Activated T-helper 1 cell treated with anti-CD3 and anti-CD28 coated beads, Interleukin-12 subunit alpha, Interleukin-12 subunit beta, Interleukin-2, Interleukin-4 antibody, amounts not matched to agents 30 ng/mL and 10 ng/mL and 1 ng/mL, durations not matched to agents 14 hours and 24 hours and 36 hours (primary cell): Measurements from ENCODE around the gene KRTAP19-4. TPM values are rescaled to one million over a fixed set of nuclear protein-coding genes. Genes with fewer than 3 reads are reported as not detected.
"Not testable (repeated sequence)": the region's sequence is repeated elsewhere in the genome, so short reads cannot be mapped to it uniquely, and the experiment has no call there.

Experiments
- DNase-seq: peaks from one replicate; pipeline ENCODE4 v3.0.0; 2021; ENCODE audit warnings: low spot score
- H3K27ac Mint-ChIP-seq: one replicate; pipeline ENCODE4 v1.8.0; 2021; ENCODE audit warnings: mild to moderate bottlenecking, mixed read lengths
- H3K27me3 Mint-ChIP-seq: one replicate; pipeline ENCODE4 v1.8.0; 2022; ENCODE audit warnings: mild to moderate bottlenecking, moderate library complexity, mixed read lengths; ENCODE audit not compliant: insufficient read depth
- H3K36me3 Mint-ChIP-seq: one replicate; pipeline ENCODE4 v1.8.0; 2021; ENCODE audit warnings: low read depth, mixed read lengths
- H3K4me1 Mint-ChIP-seq: one replicate; pipeline ENCODE4 v1.8.0; 2021; ENCODE audit warnings: low read depth, mixed read lengths
- H3K4me3 Mint-ChIP-seq: one replicate; pipeline ENCODE4 v1.8.0; 2021; ENCODE audit warnings: mild to moderate bottlenecking, moderate library complexity, mixed read lengths
- H3K9me3 Mint-ChIP-seq: one replicate; pipeline ENCODE4 v1.8.0; 2021; ENCODE audit warnings: mixed read lengths
- intact Hi-C: fragments of 100-400 bp; cut with micrococcal nuclease; formaldehyde crosslinking; loops from one replicate; pipeline ENCODE4 v1.15.1; 2024
- total RNA-seq: library from RNA; stranded (reverse); gene quantifications from 2 replicates; pipeline ENCODE4 v1.2.3, GENCODE V29; 2022

The KRTAP19-4 gene
- not detected in 2 replicates for total RNA-seq

GRCh38 chr21:30497065-30497464 is at the start of gene KRTAP19-4:
Gene KRTAP19-4 (minus strand): TSS chr21:30497165. CDS start chr21:30497110, 55 bp downstream.
- no peaks in the 10 kb centered on the region for H3K36me3 Mint-ChIP-seq
- H3K27ac Mint-ChIP-seq, result no peak within 1 kb of the TSS
- no peaks in the 10 kb centered on the region for H3K27me3 Mint-ChIP-seq
- intact Hi-C loops, result no loop called here
- no peak for DNase-seq
- no peak within 1 kb of the TSS for H3K4me3 Mint-ChIP-seq
- no peaks in the 10 kb centered on the region for H3K4me1 Mint-ChIP-seq
- no peaks in the 10 kb centered on the region for H3K9me3 Mint-ChIP-seq

DNA sequence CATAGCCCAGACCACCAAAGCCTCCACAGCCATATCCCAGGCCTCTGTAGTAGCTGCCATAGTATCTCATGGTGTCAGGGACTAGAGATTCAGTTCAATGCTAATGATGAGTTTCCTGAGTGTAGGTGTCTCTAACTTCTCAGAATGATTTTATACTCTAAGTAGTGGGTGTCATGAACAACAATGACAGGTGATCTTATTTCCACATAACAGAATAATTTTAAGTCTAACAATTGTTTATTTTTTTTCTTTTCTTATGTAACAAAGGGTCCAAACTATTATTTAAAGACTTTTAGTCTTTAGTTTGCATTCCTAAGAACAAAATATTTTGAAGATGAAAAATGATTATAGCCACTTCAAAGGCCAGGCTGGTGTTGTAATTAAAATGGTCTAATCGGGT is 44.8 kb upstream of the KRTAP19-4 start, which contains the start of gene KRTAP19-6:
Gene KRTAP19-6, minus strand, starts transcription at position 101 of the 400 bp plus-strand sequence. Its CDS starts 31 bp downstream, at position 70.
- Mint-ChIP-seq H3K36me3 (no peaks in the 10 kb centered on the region), H3K27ac (no peak within 1 kb of the TSS), H3K4me1 (no peaks in the 10 kb centered on the region), H3K9me3 (peaks cover 3% of the 10 kb centered on the region), H3K4me3 (no peak within 1 kb of the TSS), H3K27me3 (no peaks in the 10 kb centered on the region)
- DNase-seq, result no peak
- intact Hi-C loops, result no loop called here

GRCh38 chr21:30518876-30519275 is 21.9 kb upstream of the KRTAP19-4 start:
- Mint-ChIP-seq H3K27ac (no peak overlapping the region), H3K36me3 (no peaks in the 10 kb centered on the region), H3K27me3 (no peaks in the 10 kb centered on the region), H3K4me3 (no peak overlapping the region), H3K4me1 (no peaks in the 10 kb centered on the region), H3K9me3 (no peaks in the 10 kb centered on the region)
- DNase-seq, result no peak
- intact Hi-C loops, result no loop called here

DNA sequence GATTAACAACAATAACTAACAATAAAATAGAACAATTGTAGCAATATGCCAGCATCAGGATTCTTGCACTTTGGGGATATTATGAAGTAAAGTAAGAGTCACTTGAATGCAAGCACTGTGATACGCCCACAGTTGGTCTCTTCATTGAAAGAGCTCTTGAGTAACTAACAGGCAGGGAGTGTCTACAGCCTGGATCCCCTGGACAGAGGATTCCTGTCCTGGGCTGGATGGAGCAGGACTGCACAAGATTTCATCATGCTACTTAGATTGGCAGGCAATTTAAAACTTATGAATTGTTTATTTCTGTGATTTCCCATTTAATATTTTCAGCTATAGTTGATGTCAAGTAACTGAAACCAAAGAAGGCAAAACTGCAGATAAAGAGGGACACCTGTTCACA is 18.7 kb upstream of the KRTAP19-4 start:
- no peak for DNase-seq
- H3K27ac Mint-ChIP-seq, result no peak overlapping the region
- H3K4me1 Mint-ChIP-seq, result no peaks in the 10 kb centered on the region
- H3K4me3 Mint-ChIP-seq, result no peak overlapping the region
- no peaks in the 10 kb centered on the region for H3K9me3 Mint-ChIP-seq
- H3K36me3 Mint-ChIP-seq, result no peaks in the 10 kb centered on the region
- no peaks in the 10 kb centered on the region for H3K27me3 Mint-ChIP-seq
- intact Hi-C loops, result no loop called here

GRCh38 chr21:30505621-30506205 is 8.7 kb upstream of the KRTAP19-4 start:
- H3K4me1 Mint-ChIP-seq, H3K27me3 Mint-ChIP-seq, H3K9me3 Mint-ChIP-seq, H3K27ac Mint-ChIP-seq, H3K36me3 Mint-ChIP-seq, H3K4me3 Mint-ChIP-seq, DNase-seq: not testable (repeated sequence)
- intact Hi-C loops, result loop anchor here (1.0 to 2.0 kb wide), 3 partner anchors 228 to 581 kb away; no protein-coding TSS in a partner anchor

DNA sequence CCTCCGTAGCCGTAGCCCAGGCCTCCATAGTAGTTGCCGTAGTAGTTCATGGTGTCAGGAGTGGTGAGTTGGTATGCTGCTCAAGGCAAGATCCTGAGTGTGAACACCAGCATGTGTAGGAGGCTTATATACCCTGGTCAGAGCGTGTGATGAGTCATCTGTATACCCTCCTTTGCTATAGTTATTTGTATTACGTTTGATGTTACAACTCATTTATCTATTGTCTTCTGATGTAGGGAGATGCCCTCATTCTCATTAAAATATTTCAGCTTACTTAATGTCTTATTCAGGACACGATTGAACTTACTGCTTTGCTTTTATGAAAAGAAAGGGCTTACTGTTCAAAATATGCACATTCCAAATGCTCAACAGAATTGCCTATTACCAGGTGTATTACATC is 5.1 kb upstream of the KRTAP19-4 start, which contains the start of gene KRTAP19-5:
Gene KRTAP19-5, minus strand, starts transcription at position 101 of the 400 bp plus-strand sequence. Its CDS starts 51 bp downstream, at position 50.
- no peak for DNase-seq
- no peaks in the 10 kb centered on the region for H3K9me3 Mint-ChIP-seq
- intact Hi-C loops, result no loop called here
- H3K4me3 Mint-ChIP-seq, result no peak within 1 kb of the TSS
- no peaks in the 10 kb centered on the region for H3K4me1 Mint-ChIP-seq
- H3K36me3 Mint-ChIP-seq, result no peaks in the 10 kb centered on the region
- H3K27me3 Mint-ChIP-seq, result no peaks in the 10 kb centered on the region
- H3K27ac Mint-ChIP-seq, result no peak within 1 kb of the TSS

DNA sequence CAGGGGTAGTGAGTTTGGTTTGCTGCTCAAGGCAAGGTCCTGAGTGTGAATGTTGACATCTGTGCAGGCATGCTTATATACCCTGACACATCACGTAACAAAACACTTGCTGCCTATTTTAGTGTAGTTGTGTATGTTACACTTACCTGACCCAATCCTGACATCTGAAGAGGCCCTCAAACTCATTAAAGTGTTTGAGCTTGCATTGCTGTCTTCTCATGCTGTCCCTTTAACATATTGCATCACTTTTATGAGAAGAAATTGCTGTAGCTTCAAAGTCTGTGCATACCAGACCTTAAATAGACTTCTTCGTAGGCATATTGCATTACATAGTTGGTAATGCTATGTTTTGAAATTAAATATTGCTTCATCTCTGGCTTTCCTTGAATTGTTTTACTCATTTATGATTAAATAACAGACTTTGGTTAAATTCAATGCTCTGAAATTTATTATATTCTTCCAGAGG is 5.0 kb downstream of the KRTAP19-4 start, which contains the start of gene KRTAP19-3:
Gene KRTAP19-3, minus strand, starts transcription at position 51 of the 466 bp plus-strand sequence. CDS start 56 bp downstream, outside the sequence.
- no peak for DNase-seq
- Mint-ChIP-seq H3K4me1 (no peaks in the 10 kb centered on the region), H3K27me3 (no peaks in the 10 kb centered on the region), H3K36me3 (no peaks in the 10 kb centered on the region), H3K4me3 (no peak within 1 kb of the TSS), H3K27ac (no peak within 1 kb of the TSS), H3K9me3 (peaks cover 10% of the 10 kb centered on the region)
- intact Hi-C loops, result no loop called here

DNA sequence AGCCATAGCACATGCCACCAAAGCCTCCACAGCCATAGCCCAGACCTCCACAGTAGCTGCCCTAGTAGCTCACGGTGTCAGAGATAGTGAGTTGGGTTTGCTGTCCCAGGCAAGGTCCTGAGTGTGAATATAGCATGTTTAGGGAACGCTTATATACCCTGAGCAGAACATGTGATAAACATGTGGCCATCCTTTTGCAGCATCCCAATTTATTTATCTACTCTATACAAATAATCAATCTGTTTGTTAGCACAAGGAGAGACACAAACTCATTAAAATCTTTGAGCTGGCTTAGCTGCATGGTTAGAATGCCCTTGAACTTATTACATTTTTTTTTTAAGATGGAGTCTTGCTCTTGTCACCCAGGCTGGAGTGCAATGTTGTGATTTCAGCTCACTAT is 9.6 kb downstream of the KRTAP19-4 start, which contains the start of gene KRTAP19-2:
Gene KRTAP19-2, minus strand, starts transcription at position 101 of the 400 bp plus-strand sequence. Its CDS starts 88 bp downstream, at position 13.
- intact Hi-C loops, result no loop called here
- DNase-seq, result no peak
- no peaks in the 10 kb centered on the region for H3K4me1 Mint-ChIP-seq
- H3K36me3 Mint-ChIP-seq, result no peaks in the 10 kb centered on the region
- H3K27ac Mint-ChIP-seq, result no peak within 1 kb of the TSS
- H3K4me3 Mint-ChIP-seq, result no peak within 1 kb of the TSS
- H3K27me3 Mint-ChIP-seq, result no peaks in the 10 kb centered on the region
- H3K9me3 Mint-ChIP-seq, result peaks cover 26% of the 10 kb centered on the region

- Mint-ChIP-seq H3K36me3 (no peaks in the 10 kb centered on the region), H3K4me1 (no peaks in the 10 kb centered on the region), H3K9me3 (peaks cover 26% of the 10 kb centered on the region), H3K27me3 (no peaks in the 10 kb centered on the region), H3K27ac (no peak overlapping the region), H3K4me3 (no peak overlapping the region)
- DNase-seq, result no peak
- intact Hi-C loops, result no loop called here
Measured at GRCh38 chr21:30486180-30486579, 10.8 kb downstream of the KRTAP19-4 start.

DNA sequence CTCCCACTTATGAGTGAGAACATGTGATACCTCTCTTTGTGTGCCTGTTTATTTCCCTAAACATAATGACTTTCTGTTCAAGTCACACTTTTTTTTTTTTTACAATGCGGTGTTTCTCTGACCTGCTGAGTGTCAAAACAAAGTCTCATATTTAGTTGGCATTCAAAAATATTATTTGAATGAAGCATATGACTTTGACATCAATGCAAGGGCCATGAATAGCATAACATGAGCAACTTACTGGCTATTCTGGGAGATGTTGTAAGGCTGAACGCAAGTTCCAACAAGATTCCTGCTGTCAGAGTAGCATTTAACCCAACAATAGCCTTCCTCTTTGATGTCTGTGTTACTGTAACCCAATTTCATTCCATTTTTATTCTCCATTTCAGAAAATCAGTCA is 14.8 kb downstream of the KRTAP19-4 start:
- Mint-ChIP-seq H3K4me3 (no peak overlapping the region), H3K9me3 (peaks cover 17% of the 10 kb centered on the region), H3K36me3 (no peaks in the 10 kb centered on the region), H3K27me3 (no peaks in the 10 kb centered on the region), H3K4me1 (no peaks in the 10 kb centered on the region), H3K27ac (no peak overlapping the region)
- intact Hi-C loops, result no loop called here
- no peak for DNase-seq

DNA sequence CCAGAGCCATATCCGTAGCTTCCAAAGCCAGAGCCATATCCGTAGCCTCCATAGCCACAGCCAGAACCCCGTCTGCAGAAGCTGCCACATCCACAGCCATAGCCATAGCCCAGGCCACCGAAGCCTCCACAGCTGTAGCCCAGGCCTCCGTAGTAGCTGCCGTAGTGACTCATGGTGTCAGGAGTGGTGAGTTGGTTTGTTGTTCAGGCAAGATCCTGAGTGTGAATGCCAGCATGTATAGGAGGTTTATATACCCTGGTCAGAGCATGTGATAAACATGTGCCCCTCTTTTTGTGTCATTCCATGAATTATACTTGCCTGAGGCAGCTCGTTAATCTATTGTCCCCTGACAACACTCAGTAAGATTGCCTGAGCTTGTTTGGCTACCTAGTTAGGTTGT is 16.8 kb downstream of the KRTAP19-4 start, which contains the start of gene KRTAP19-1:
Gene KRTAP19-1, minus strand, starts transcription at position 223 of the 400 bp plus-strand sequence. Its CDS starts 50 bp downstream, at position 173.
- DNase-seq, result no peak
- H3K4me3 Mint-ChIP-seq, result no peak within 1 kb of the TSS
- H3K27ac Mint-ChIP-seq, result no peak within 1 kb of the TSS
- H3K9me3 Mint-ChIP-seq, result peaks cover 2% of the 10 kb centered on the region
- intact Hi-C loops, result no loop called here
- H3K27me3 Mint-ChIP-seq, result no peaks in the 10 kb centered on the region
- no peaks in the 10 kb centered on the region for H3K36me3 Mint-ChIP-seq
- no peaks in the 10 kb centered on the region for H3K4me1 Mint-ChIP-seq

DNA sequence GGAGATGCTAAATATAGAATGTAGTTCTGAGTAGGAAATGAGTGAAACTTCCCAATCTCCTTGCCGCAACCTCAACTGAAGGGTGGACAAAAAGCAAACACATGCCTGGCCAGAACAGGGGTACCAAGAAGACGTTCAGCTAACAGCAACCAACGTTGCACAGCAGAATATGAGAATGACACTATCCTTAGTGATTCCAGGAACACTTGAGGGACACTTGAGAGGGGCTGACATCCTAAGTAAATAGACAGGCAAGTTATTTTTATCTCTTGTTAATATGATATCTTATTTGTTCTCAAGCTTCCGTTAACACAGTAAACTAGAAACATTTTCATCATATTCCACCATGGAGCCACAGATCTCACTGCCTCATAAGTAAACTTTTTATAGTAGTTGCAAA is 17.7 kb downstream of the KRTAP19-4 start:
- Mint-ChIP-seq H3K9me3 (no peaks in the 10 kb centered on the region), H3K27ac (no peak overlapping the region), H3K27me3 (no peaks in the 10 kb centered on the region), H3K4me1 (no peaks in the 10 kb centered on the region), H3K36me3 (no peaks in the 10 kb centered on the region), H3K4me3 (no peak overlapping the region)
- no peak for DNase-seq
- intact Hi-C loops, result no loop called here

DNA sequence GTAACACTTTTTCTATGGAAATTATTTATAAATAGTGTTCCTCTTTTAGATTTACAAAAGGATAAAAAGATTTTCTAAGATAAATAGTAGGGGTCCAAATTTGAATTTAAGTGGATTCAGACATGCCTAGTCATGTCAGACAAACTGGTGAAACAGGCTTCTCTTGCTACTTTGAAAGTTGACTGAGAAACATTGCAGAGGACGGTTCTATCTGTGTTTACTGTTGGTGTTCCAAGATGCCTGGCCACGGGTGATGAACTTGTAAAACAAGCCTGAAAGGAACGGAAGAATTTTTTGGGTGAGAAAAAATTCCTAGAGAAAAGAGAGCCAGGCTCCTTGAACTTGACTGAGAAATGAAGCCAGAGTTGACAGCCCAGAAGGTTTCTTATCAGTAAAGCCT is 19.0 kb downstream of the KRTAP19-4 start:
- intact Hi-C loops, result no loop called here
- no peaks in the 10 kb centered on the region for H3K9me3 Mint-ChIP-seq
- no peaks in the 10 kb centered on the region for H3K4me1 Mint-ChIP-seq
- no peaks in the 10 kb centered on the region for H3K36me3 Mint-ChIP-seq
- no peak overlapping the region for H3K4me3 Mint-ChIP-seq
- H3K27me3 Mint-ChIP-seq, result no peaks in the 10 kb centered on the region
- DNase-seq, result no peak
- H3K27ac Mint-ChIP-seq, result no peak overlapping the region
